H9 (cell line): ENCODE measurements around the gene CKB. TPM values are rescaled to one million over a fixed set of nuclear protein-coding genes. Genes with fewer than 3 reads are reported as not detected.

ENCODE experiments used
- DNase-seq: peaks from one replicate; pipeline ENCODE4 v3.0.0-alpha.2; 2017
- H2AFZ ChIP-seq: one replicate; pipeline ENCODE4 v1.6.1; 2013; ENCODE audit warnings: mild to moderate bottlenecking, low read length, control low read depth, moderate library complexity
- H2AK5ac ChIP-seq: 2 replicates; pipeline ENCODE4 v1.6.1; 2013; ENCODE audit warnings: low read length, control low read depth, mixed read lengths; ENCODE audit not compliant: insufficient read length
- H2BK120ac ChIP-seq: one replicate; pipeline ENCODE4 v1.6.1; 2013; ENCODE audit warnings: low read depth, mild to moderate bottlenecking, low read length, control low read depth, inconsistent platforms; ENCODE audit not compliant: poor library complexity, severe bottlenecking
- H2BK12ac ChIP-seq: 2 replicates; pipeline ENCODE4 v1.6.1; 2013; ENCODE audit warnings: low read length, control low read depth, mixed read lengths, low read depth; ENCODE audit not compliant: insufficient read length
- H2BK15ac ChIP-seq: 2 replicates; pipeline ENCODE4 v1.6.1; 2013; ENCODE audit warnings: low read depth, low read length, control low read depth
- H2BK20ac ChIP-seq: one replicate; pipeline ENCODE4 v1.6.1; 2013; ENCODE audit warnings: low read depth, mild to moderate bottlenecking, low read length, control low read depth, inconsistent platforms; ENCODE audit not compliant: poor library complexity, severe bottlenecking
- H2BK5ac ChIP-seq: 2 replicates; pipeline ENCODE4 v1.6.1; 2013; ENCODE audit warnings: low read length, control low read depth, mixed read lengths; ENCODE audit not compliant: insufficient read length
- H3K14ac ChIP-seq: 2 replicates; pipeline ENCODE4 v1.6.1; 2013; ENCODE audit warnings: low read length, control low read depth; ENCODE audit not compliant: insufficient read depth
- H3K18ac ChIP-seq: 2 replicates; pipeline ENCODE4 v1.6.1; 2013; ENCODE audit warnings: low read depth, mild to moderate bottlenecking, mixed read lengths, low read length, control low read depth; ENCODE audit not compliant: insufficient read length
- H3K23ac ChIP-seq: 2 replicates; pipeline ENCODE4 v1.6.1; 2013; ENCODE audit warnings: low read length, control low read depth, mixed read lengths, low read depth; ENCODE audit not compliant: insufficient read length
- H3K23me2 ChIP-seq: 2 replicates; pipeline ENCODE4 v1.6.1; 2013; ENCODE audit warnings: low read depth, mild to moderate bottlenecking, mixed read lengths, low read length, control low read depth; ENCODE audit not compliant: insufficient read length, poor library complexity, severe bottlenecking
- H3K27ac ChIP-seq: 2 replicates; pipeline ENCODE4 v1.5.1; 2013; ENCODE audit warnings: low read length, control low read depth, mixed read lengths, low read depth; ENCODE audit not compliant: insufficient read length
- H3K27me3 ChIP-seq: 2 replicates; pipeline ENCODE4 v1.6.1; 2013; ENCODE audit warnings: low read length, control low read depth, inconsistent platforms; ENCODE audit not compliant: insufficient read depth
- H3K4ac ChIP-seq: 2 replicates; pipeline ENCODE4 v1.6.1; 2013; ENCODE audit warnings: low read depth, mild to moderate bottlenecking, control low read depth, inconsistent platforms, low read length, moderate library complexity
- H3K4me1 ChIP-seq: 2 replicates; pipeline ENCODE4 v1.6.1; 2013; ENCODE audit warnings: low read length, control low read depth, inconsistent platforms; ENCODE audit not compliant: insufficient read depth
- H3K4me2 ChIP-seq: 2 replicates; pipeline ENCODE4 v1.6.1; 2013; ENCODE audit warnings: low read length, control low read depth, mixed read lengths; ENCODE audit not compliant: insufficient read length, insufficient read depth
- H3K56ac ChIP-seq: 2 replicates; pipeline ENCODE4 v1.6.1; 2013; ENCODE audit warnings: low read depth, mild to moderate bottlenecking, mixed read lengths, low read length, control low read depth; ENCODE audit not compliant: insufficient read length
- H3K79me1 ChIP-seq: 2 replicates; pipeline ENCODE4 v1.6.1; 2013; ENCODE audit warnings: low read depth, mild to moderate bottlenecking, moderate library complexity, low read length, control low read depth, inconsistent platforms; ENCODE audit not compliant: insufficient read depth, poor library complexity, severe bottlenecking
- H3K79me2 ChIP-seq: 2 replicates; pipeline ENCODE4 v1.6.1; 2013; ENCODE audit warnings: low read length, control low read depth, inconsistent platforms; ENCODE audit not compliant: insufficient read depth
- H3K9ac ChIP-seq: 2 replicates; pipeline ENCODE4 v1.6.1; 2013; ENCODE audit warnings: low read length, control low read depth, mixed read lengths; ENCODE audit not compliant: insufficient read length; ENCODE audit errors: extremely low read depth
- H3K9me3 ChIP-seq: one replicate; pipeline ENCODE4 v1.6.1; 2013; ENCODE audit warnings: low read depth, low read length, inconsistent platforms; ENCODE audit not compliant: control insufficient read depth
- H3T11ph ChIP-seq: one replicate; pipeline ENCODE4 v1.6.1; 2013; ENCODE audit warnings: mild to moderate bottlenecking, low read length, control low read depth, inconsistent platforms
- H4K20me1 ChIP-seq: one replicate; pipeline ENCODE4 v1.6.1; 2013; ENCODE audit not compliant: control insufficient read depth, insufficient read length, insufficient read depth
- H4K5ac ChIP-seq: 2 replicates; pipeline ENCODE4 v1.6.1; 2013; ENCODE audit warnings: low read depth, mild to moderate bottlenecking, mixed read lengths, low read length, control low read depth; ENCODE audit not compliant: insufficient read length
- H4K8ac ChIP-seq: replicated peaks from 2 replicates; pipeline ENCODE4 v1.6.1; 2013; ENCODE audit warnings: low read length, control low read depth, mixed read lengths, low read depth; ENCODE audit not compliant: insufficient read length
- H4K91ac ChIP-seq: 2 replicates; pipeline ENCODE4 v1.6.1; 2013; ENCODE audit warnings: low read depth, mild to moderate bottlenecking, moderate library complexity, mixed read lengths, low read length, control low read depth; ENCODE audit not compliant: insufficient read length
- H3K27ac Mint-ChIP-seq, 3 experiments: 2 replicates in 2 of 3; 3 replicates in 1 of 3; pipeline ENCODE4 v1.8.0; 2020 to 2021; ENCODE audit warnings: mixed read lengths in 3 of 3, mild to moderate bottlenecking in 1 of 3, moderate library complexity in 1 of 3
- H3K27me3 Mint-ChIP-seq: 2 replicates; pipeline ENCODE4 v1.8.0; 2021; ENCODE audit warnings: low read depth, mild to moderate bottlenecking, moderate library complexity, mixed read lengths
- H3K36me3 Mint-ChIP-seq, 3 experiments: 2 replicates in 2 of 3; 3 replicates in 1 of 3; pipeline ENCODE4 v1.8.0; 2020 to 2021; ENCODE audit warnings: low read depth in 3 of 3, mixed read lengths in 3 of 3; ENCODE audit not compliant: insufficient read depth in 1 of 3
- H3K4me1 Mint-ChIP-seq, 2 experiments: 2 replicates each; pipeline ENCODE4 v1.8.0; 2020; ENCODE audit warnings: mixed read lengths in 2 of 2
- H3K4me3 Mint-ChIP-seq, 2 experiments: 2 replicates in 1 of 2; 3 replicates in 1 of 2; pipeline ENCODE4 v1.8.0; 2020 to 2021; ENCODE audit warnings: mild to moderate bottlenecking in 2 of 2, mixed read lengths in 2 of 2, moderate library complexity in 1 of 2
- H3K9me3 Mint-ChIP-seq, 2 experiments: 2 replicates in 1 of 2; 3 replicates in 1 of 2; pipeline ENCODE4 v1.8.0; 2020; ENCODE audit warnings: mild to moderate bottlenecking in 2 of 2, mixed read lengths in 2 of 2, moderate library complexity in 1 of 2
- CTCF ChIP-seq: fragments of 200-600 bp; sonication (generic); conservative IDR thresholded peaks from 3 replicates; pipeline ENCODE4 v1.8.0; 2021; ENCODE audit warnings: antibody characterized with exemption, mild to moderate bottlenecking
- WGBS: extraction: QIAGEN DNeasy Blood & Tissue Kit; methylation state at CpG from one replicate; pipeline ENCODE4 v1.1.7; 2013; ENCODE audit warnings: missing lambda C conversion rate, low lambda C conversion rate, mixed read lengths; ENCODE audit not compliant: insufficient read length; ENCODE audit errors: extremely low coverage; 5-methylcytosine and 5-hydroxymethylcytosine counted together
- total RNA-seq: library from RNA; stranded (reverse); gene quantifications from 2 replicates; pipeline ENCODE4 v1.2.1, GENCODE V29; 2021

CKB gene
- total RNA-seq, 1 experiment from 2014 or later = 517 TPM

- Histone ChIP-seq H2BK15ac (no peak overlapping the region), H4K91ac (no peak overlapping the region), H3K4me2 (no peak overlapping the region), H3K4ac (no peak overlapping the region), H3K23me2 (no peaks in the 10 kb centered on the region), H3K27ac (no peak overlapping the region), H3K79me2 (peaks cover 7% of the 10 kb centered on the region; the same call in 1 of the 2 replicates), H3K27me3 (no peaks in the 10 kb centered on the region), H3K9me3 (no peaks in the 10 kb centered on the region), H3K9ac (no peak overlapping the region), H3K18ac (no peak overlapping the region), H2BK12ac (no peak overlapping the region), H3K14ac (no peak overlapping the region), H2BK20ac (no peak overlapping the region), H4K5ac (no peak overlapping the region), H3K79me1 (peaks cover 10% of the 10 kb centered on the region), H3K56ac (no peak overlapping the region), H3K23ac (no peak overlapping the region), H4K8ac (no peak overlapping the region), H2BK120ac (no peak overlapping the region), H2AFZ (no peak overlapping the region), H3T11ph (no peak overlapping the region), H2AK5ac (no peak overlapping the region), H4K20me1 (no peaks in the 10 kb centered on the region), H2BK5ac (no peak overlapping the region), H3K4me1 (no peaks in the 10 kb centered on the region)
- no peaks in the 10 kb centered on the region for H3K9me3 Mint-ChIP-seq
- peaks cover 14 to 29% (median 20%) of the 10 kb centered on the region in 3 experiments; a peak in 6 of 7 replicates for H3K36me3 Mint-ChIP-seq
- no CpG with 5 or more reads among the region's 15 CpGs for WGBS
- no peak for DNase-seq
- TF ChIP-seq CTCF = no peak
- H3K27me3 Mint-ChIP-seq = no peaks in the 10 kb centered on the region
- peaks cover 6 to 14% of the 10 kb centered on the region in 2 experiments for H3K4me1 Mint-ChIP-seq
- H3K4me3 Mint-ChIP-seq = peak overlapping the region in 1 of 2 experiments; percentile 15; a peak in 1 of 5 replicates
- peak overlapping the region in 1 of 3 experiments; percentile 66; a peak in 1 of 7 replicates for H3K27ac Mint-ChIP-seq
Observed at GRCh38 chr14:103555559-103556337, 33.1 kb upstream of the CKB start.
